ENCODE results near the gene ATRIP. TPM values are rescaled to one million over a fixed set of nuclear protein-coding genes. Genes with fewer than 3 reads are reported as not detected.
"Not testable (repeated sequence)": the region's sequence is repeated elsewhere in the genome, so short reads cannot be mapped to it uniquely, and the experiment has no call there.

The ATRIP gene
- 1 to 10 TPM; 4.0 to 5.2 (median 4.3) TPM for total RNA-seq
- polyA plus RNA-seq = 3.5 TPM
- long read RNA-seq, donor 1, full-length matches to known transcripts = 5 of 9 reads
- long read RNA-seq, donor 1, partial matches to known transcripts = 1 of 9 reads
- long read RNA-seq, donor 1, other reads (novel, unspliced or antisense) = 3 of 9 reads
- long read RNA-seq, donor 2, full-length matches to known transcripts = 3 of 9 reads
- long read RNA-seq, donor 2, partial matches to known transcripts = 4 of 9 reads
- long read RNA-seq, donor 2, other reads (novel, unspliced or antisense) = 2 of 9 reads
- long read RNA-seq, donor 3, full-length matches to known transcripts = 2 of 10 reads
- long read RNA-seq, donor 3, partial matches to known transcripts = 2 of 10 reads
- long read RNA-seq, donor 3, other reads (novel, unspliced or antisense) = 6 of 10 reads
- long read RNA-seq, donor 4, full-length matches to known transcripts = 4 of 8 reads
- long read RNA-seq, donor 4, partial matches to known transcripts = 0 of 8 reads
- long read RNA-seq, donor 4, other reads (novel, unspliced or antisense) = 4 of 8 reads

DNA sequence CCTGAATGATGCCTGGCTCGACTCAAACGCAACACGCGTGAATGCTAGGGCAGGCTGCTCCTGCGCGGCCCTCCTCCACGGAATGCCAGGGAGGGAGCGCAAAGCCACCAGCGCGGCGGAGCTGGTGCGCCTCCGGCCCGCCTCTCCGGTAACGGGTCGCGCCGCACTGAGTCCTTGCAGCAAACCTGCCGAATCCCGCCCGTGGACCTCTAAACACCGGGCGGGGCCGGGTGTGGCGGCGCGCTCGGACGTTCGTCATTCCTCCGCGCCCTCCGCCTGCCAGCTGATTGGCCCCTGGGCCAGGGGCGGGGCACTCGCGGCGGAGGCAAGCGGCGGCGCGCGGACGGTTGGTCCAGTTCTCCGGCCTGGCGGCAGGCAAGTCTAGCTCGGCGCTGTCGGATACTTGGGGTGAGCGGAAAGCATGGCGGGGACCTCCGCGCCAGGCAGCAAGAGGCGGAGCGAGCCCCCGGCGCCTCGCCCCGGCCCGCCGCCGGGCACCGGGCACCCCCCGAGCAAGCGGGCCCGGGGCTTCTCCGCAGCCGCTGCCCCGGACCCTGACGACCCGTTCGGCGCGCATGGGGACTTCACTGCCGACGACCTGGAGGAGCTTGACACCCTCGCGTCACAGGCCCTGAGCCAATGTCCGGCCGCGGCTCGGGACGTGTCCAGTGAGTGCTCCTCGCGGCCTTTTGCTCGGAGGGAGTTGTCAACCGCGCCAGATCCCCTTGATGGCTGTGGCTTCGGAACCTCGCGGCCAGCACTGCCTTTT lies at the start of gene ATRIP:
TSS of gene ATRIP (plus strand) at position 313 of the 769 bp plus-strand sequence. CDS start at position 422, 109 bp downstream.
- peak; percentile 92 to 97 (median 95) for DNase-seq
- Histone ChIP-seq H3K9me3 (ENCODE audit: control insufficient read depth, low read length) (no peaks in the 10 kb centered on the region), H3K4me3 (ENCODE audit: low read length) (peak within 1 kb of the TSS; percentile 80), H3K4me1 (ENCODE audit: control insufficient read depth, insufficient read depth, low read length) (peaks cover 2% of the 10 kb centered on the region), H3K27me3 (ENCODE audit: control insufficient read depth, insufficient read depth) (no peaks in the 10 kb centered on the region), H3K27ac (ENCODE audit: low read length) (peak within 1 kb of the TSS; percentile 91)
- under 1% methylated on average over 91 of the region's 91 CpGs for WGBS
- ATAC-seq = peak; percentile 97 to 99
- intact Hi-C loops (cut with DNase I) = no loop called here

- Histone ChIP-seq H3K9me3 (ENCODE audit: control insufficient read depth, low read length) (no peaks in the 10 kb centered on the region), H3K27ac (ENCODE audit: low read length) (no peak overlapping the region), H3K4me1 (ENCODE audit: control insufficient read depth, insufficient read depth, low read length) (no peaks in the 10 kb centered on the region), H3K27me3 (ENCODE audit: control insufficient read depth, insufficient read depth) (no peaks in the 10 kb centered on the region), H3K4me3 (ENCODE audit: low read length) (no peak overlapping the region)
- 64% methylated on average over 9 of the region's 9 CpGs for WGBS
- ATAC-seq (no peak), DNase-seq (peak in 1 of 3 donors; percentile 41)
- intact Hi-C loops (cut with DNase I) = no loop called here
These were observed 48.5 kb upstream of the ATRIP start for GRCh38 chr3:48397767-48398681.

DNA sequence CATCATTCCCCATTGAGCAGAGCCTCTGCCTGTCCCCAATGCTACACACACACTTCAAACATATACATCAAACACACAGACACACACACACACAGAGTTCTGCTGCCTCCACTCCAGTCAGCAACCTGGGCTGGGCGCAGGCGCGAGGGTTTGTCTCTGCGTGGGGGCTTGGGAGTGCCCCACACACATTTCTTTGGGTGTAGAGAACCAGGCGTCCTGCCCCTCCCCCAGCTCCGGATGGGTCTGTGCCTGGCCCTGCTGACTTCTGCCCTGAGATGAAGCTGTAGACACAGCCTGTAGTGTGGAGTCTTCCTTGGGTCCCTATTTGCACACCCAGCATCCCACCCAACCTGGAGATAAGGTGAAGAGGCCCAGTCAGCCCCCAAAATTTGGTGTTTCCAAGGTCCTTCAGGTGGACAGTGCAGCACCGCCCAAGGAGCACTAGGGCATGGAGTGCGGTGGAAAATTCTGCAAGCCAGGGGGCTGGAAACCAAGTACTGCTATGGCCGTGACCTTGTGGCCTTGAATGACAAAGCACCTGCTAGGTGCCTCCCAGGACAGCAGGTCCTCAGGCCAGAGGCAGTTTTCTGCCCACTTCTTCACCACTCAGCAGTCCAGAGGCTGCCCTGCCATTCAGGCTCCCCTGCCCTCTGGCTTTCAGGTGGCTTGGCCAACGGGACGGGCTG lies 47.7 kb upstream of the ATRIP start:
- intact Hi-C loops (cut with DNase I) = no loop called here
- 67% methylated on average over 11 of the region's 11 CpGs for WGBS
- Histone ChIP-seq H3K27me3 (ENCODE audit: control insufficient read depth, insufficient read depth) (no peaks in the 10 kb centered on the region), H3K4me3 (ENCODE audit: low read length) (no peak overlapping the region), H3K9me3 (ENCODE audit: control insufficient read depth, low read length) (no peaks in the 10 kb centered on the region), H3K4me1 (ENCODE audit: control insufficient read depth, insufficient read depth, low read length) (no peaks in the 10 kb centered on the region), H3K27ac (ENCODE audit: low read length) (no peak overlapping the region)
- no peak for ATAC-seq
- DNase-seq = peak in 2 of 3 donors; percentile 29 to 39

- Histone ChIP-seq H3K4me3 (ENCODE audit: low read length) (no peak overlapping the region), H3K9me3 (ENCODE audit: control insufficient read depth, low read length) (no peaks in the 10 kb centered on the region), H3K27me3 (ENCODE audit: control insufficient read depth, insufficient read depth) (no peaks in the 10 kb centered on the region), H3K4me1 (ENCODE audit: control insufficient read depth, insufficient read depth, low read length) (no peaks in the 10 kb centered on the region), H3K27ac (ENCODE audit: low read length) (no peak overlapping the region)
- intact Hi-C loops (cut with DNase I) = loop anchor here (1.0 to 5.0 kb wide), 3 partner anchors 37 to 38 kb away; no protein-coding TSS in a partner anchor
- DNase-seq = peak in 1 of 3 donors; percentile 40
- 67% methylated on average over 4 of the region's 4 CpGs for WGBS
- ATAC-seq = peak in 1 of 2 donors; percentile 4
These were observed 47.0 kb upstream of the ATRIP start for GRCh38 chr3:48399387-48400172.

GRCh38 chr3:48400824-48401433 lies 45.6 kb upstream of the ATRIP start:
- H3K9me3 ChIP-seq (ENCODE audit: control insufficient read depth, low read length) = no peaks in the 10 kb centered on the region
- no peaks in the 10 kb centered on the region for H3K27me3 ChIP-seq (ENCODE audit: control insufficient read depth, insufficient read depth)
- intact Hi-C loops (cut with DNase I) = loop anchor here (1.0 to 5.0 kb wide), 3 partner anchors 35 to 36 kb away; no protein-coding TSS in a partner anchor
- H3K27ac ChIP-seq (ENCODE audit: low read length) = no peak overlapping the region
- DNase-seq = peak in 2 of 3 donors; percentile 55 to 68
- peak; percentile 49 to 54 for ATAC-seq
- no peak overlapping the region for H3K4me3 ChIP-seq (ENCODE audit: low read length)
- WGBS = 59% methylated on average over 6 of the region's 6 CpGs
- no peaks in the 10 kb centered on the region for H3K4me1 ChIP-seq (ENCODE audit: control insufficient read depth, insufficient read depth, low read length)

DNA sequence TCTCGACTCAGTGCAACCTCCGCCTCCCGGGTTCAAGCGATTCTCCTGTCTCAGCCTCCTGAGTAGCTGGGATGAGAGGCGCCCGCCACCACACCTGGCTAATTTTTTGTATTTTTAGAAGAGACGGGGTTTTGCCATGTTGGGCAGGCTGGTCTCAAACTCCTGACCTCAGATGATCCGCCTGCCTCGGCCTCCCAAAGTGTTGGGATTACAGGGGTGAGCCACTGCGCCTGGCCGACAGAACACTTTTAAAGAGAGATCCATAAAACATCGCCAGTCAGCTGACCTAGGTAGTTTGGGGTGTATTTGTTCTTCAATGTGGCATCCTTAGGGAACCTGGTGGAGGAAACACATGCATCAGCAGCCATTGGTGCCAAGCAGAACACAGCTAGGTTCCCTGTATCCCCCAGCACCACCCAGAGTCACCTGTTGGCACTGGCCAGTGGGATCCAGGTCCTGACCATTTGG lies 45.1 kb upstream of the ATRIP start:
- peak in 1 of 3 donors; percentile 33 for DNase-seq
- not testable (repeated sequence) for H3K27ac ChIP-seq (ENCODE audit: low read length); ATAC-seq; H3K4me3 ChIP-seq (ENCODE audit: low read length); H3K4me1 ChIP-seq (ENCODE audit: control insufficient read depth, insufficient read depth, low read length); H3K27me3 ChIP-seq (ENCODE audit: control insufficient read depth, insufficient read depth); H3K9me3 ChIP-seq (ENCODE audit: control insufficient read depth, low read length)
- WGBS = 93% methylated on average over 12 of the region's 12 CpGs
- intact Hi-C loops (cut with DNase I) = loop anchor here in 3 of 4 donors (2.0 to 5.0 kb wide), 2 partner anchors 35 to 36 kb away; no protein-coding TSS in a partner anchor

DNA sequence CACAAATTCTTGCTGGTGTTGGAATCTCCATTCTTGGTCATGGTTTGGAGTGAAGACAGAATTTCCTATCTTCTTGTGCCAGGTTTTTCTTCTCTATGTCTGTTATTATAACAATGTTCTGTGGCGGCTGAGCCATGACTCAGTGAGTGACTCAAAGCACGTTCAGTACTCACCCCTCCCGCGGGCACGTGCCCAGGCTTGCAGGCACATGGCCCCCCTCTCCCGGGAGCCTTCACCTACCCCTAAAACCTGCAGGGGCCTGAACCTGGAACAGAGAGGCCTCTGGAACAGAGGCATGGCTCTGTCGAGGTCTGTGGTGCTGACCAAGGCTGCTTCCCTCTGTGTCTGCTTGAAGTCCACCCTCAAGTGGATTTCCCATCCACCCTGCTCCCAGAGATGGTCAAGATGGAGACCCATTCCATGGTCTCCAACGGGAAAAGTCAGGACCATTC lies 44.2 kb upstream of the ATRIP start:
- peak overlapping the region; percentile 26 for H3K27ac ChIP-seq (ENCODE audit: low read length)
- H3K4me1 ChIP-seq (ENCODE audit: control insufficient read depth, insufficient read depth, low read length) = no peaks in the 10 kb centered on the region
- H3K27me3 ChIP-seq (ENCODE audit: control insufficient read depth, insufficient read depth) = no peaks in the 10 kb centered on the region
- DNase-seq (peak; percentile 87 to 91 (median 90)), ATAC-seq (peak; percentile 65 to 86)
- whole genome bisulfite sequencing = 38% methylated on average over 8 of the region's 8 CpGs
- H3K9me3 ChIP-seq (ENCODE audit: control insufficient read depth, low read length) = no peaks in the 10 kb centered on the region
- intact Hi-C loops (cut with DNase I) = loop anchor here in 1 of 4 donors (5.0 kb wide), 1 partner anchor 35 kb away; no protein-coding TSS in a partner anchor
- no peak overlapping the region for H3K4me3 ChIP-seq (ENCODE audit: low read length)

GRCh38 chr3:48402907-48403306 lies 43.6 kb upstream of the ATRIP start:
- no peak for ATAC-seq
- H3K4me3 ChIP-seq (ENCODE audit: low read length) = no peak overlapping the region
- H3K4me1 ChIP-seq (ENCODE audit: control insufficient read depth, insufficient read depth, low read length) = no peaks in the 10 kb centered on the region
- DNase-seq = no peak
- H3K9me3 ChIP-seq (ENCODE audit: control insufficient read depth, low read length) = no peaks in the 10 kb centered on the region
- H3K27me3 ChIP-seq (ENCODE audit: control insufficient read depth, insufficient read depth) = no peaks in the 10 kb centered on the region
- H3K27ac ChIP-seq (ENCODE audit: low read length) = peak overlapping the region; percentile 26
- intact Hi-C loops (cut with DNase I) = loop anchor here in 1 of 4 donors (5.0 kb wide), 1 partner anchor 34 kb away; no protein-coding TSS in a partner anchor
- 42% methylated on average over 3 of the region's 3 CpGs for WGBS
